GM18951 (cell line): ENCODE results near the gene ZNRF3.

ENCODE experiments used
- POLR2A ChIP-seq: IDR thresholded peaks from 4 replicates; pipeline ENCODE4 v1.6.1; 2011; ENCODE audit warnings: mild to moderate bottlenecking; ENCODE audit not compliant: insufficient read length, insufficient read depth; ENCODE audit errors: extremely low read depth
- in situ Hi-C: fragments of 300-500 bp; cut with MboI; formaldehyde crosslinking; loops from one replicate; pipeline ENCODE4 v1.12.0; 2022; ENCODE audit warnings: low sequenced_read_pairs, mixed read lengths, inconsistent platforms; ENCODE audit not compliant: unreplicated experiment

ZNRF3 gene

GRCh38 chr22:28973352-28973751, 90.0 kb downstream of the ZNRF3 start:
- in situ Hi-C loops: no loop called here
- no peak for TF ChIP-seq POLR2A

- no peak for TF ChIP-seq POLR2A
- in situ Hi-C loops: no loop called here
These were observed 93.7 kb downstream of the ZNRF3 start for GRCh38 chr22:28977060-28977459.

GRCh38 chr22:28977481-28977971, 94.2 kb downstream of the ZNRF3 start:
- TF ChIP-seq POLR2A: no peak
- in situ Hi-C loops: no loop called here

DNA sequence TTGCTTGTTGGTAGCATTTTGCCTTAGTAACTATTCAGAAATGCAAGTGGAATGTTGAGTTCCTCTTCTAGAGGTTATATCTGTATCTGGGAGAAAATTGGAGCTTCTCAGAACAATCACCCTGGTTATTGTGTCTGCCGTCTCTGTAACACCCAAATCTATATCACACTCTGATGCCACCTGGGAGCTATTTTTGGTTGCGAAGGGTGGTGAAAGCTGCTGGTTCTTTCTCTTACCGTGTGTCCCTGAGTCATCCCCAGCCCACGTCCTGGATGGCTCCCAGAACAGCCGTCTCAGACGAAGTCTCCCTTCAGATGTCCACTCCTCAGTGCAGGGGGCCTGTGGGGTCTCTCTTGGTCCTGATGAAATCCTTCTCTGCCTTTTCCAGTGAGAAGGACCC, 94.8 kb downstream of the ZNRF3 start:
- TF ChIP-seq POLR2A: no peak
- in situ Hi-C loops: no loop called here

GRCh38 chr22:28978863-28979796, 95.8 kb downstream of the ZNRF3 start:
- in situ Hi-C loops: no loop called here
- no peak for TF ChIP-seq POLR2A

GRCh38 chr22:28980326-28980725, 97.0 kb downstream of the ZNRF3 start:
- in situ Hi-C loops: no loop called here
- no peak for TF ChIP-seq POLR2A

DNA sequence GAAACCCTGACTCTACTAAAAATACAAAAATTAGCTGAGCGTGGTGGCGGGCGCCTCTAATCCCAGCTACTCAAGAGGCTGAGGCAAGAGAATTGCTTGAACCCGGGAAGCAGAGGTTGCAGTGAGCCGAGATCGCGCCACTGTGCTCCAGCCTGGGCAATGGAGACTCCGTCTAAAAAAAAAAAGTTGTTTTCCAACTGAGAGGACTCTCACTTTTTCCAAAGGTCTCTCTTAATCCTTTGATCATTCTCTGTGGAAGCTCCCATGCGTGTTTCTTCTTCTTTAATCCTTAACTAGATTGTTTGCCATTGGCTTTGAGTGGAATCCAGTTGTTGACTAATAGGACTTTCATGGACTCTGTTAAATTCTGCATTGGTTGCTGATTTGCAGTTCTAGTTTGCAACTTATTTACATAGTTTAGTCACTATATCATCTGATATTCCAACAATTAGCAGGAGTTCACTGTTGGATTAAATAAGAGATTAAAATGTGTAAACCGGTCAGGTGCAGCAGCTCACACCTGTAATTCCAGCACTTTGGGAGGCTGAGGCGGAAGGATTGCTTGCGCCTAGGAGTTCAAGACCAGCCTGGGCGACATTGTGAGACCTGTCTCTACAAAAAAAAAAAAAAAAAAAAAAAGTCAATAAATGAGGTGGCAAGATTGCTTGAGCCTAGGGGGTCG, 98.6 kb downstream of the ZNRF3 start:
- in situ Hi-C loops: no loop called here

GRCh38 chr22:28983190-28983589, 99.8 kb downstream of the ZNRF3 start:
- in situ Hi-C loops: no loop called here
- TF ChIP-seq POLR2A: no peak

More for the DNA sequence above, 98.6 kb downstream of the ZNRF3 start:
- no peak for TF ChIP-seq POLR2A

GRCh38 chr22:28983788-28984441, 100.5 kb downstream of the ZNRF3 start:
- in situ Hi-C loops: no loop called here
- no peak for TF ChIP-seq POLR2A

GRCh38 chr22:28984482-28985158, 101.2 kb downstream of the ZNRF3 start:
- TF ChIP-seq POLR2A: no peak
- in situ Hi-C loops: no loop called here

DNA sequence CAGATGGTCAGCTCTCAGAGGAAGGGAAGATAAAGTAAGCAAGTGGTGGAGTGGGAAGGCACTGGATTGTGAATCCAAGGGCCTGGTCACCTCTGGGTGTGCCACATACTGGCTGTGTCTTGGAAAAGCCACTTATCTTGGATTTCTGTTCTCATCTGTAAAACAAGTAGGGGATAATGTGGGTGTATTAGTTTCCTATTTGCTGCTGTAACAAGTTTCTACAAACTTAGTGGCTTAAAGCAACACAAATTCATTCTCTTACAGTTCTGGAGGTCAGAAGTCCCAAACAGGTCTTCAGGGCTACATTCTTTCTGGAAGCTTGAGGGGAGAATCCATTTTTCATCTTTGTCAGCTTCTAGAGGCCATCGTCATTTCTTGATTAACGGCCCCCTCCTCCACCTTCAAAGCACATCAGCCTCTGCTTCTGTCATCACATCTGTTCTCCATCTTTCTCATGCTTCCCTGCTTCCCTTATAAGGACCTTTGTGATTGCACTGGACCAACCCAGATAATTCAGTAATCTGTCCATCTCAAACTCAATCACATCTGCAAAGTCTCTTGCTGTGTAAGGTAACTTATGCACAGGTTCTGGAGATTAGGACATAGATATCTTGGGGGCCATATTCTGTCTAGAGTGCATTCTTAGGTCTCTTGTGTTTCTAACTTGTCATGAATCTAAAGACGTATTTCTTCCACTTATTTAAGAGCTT, 102.4 kb downstream of the ZNRF3 start:
- in situ Hi-C loops: no loop called here
- no peak for TF ChIP-seq POLR2A

GRCh38 chr22:28986366-28986765, 103.0 kb downstream of the ZNRF3 start:
- in situ Hi-C loops: no loop called here
- TF ChIP-seq POLR2A: no peak
